HL-60/S4 treated with phorbol 12-myristate 13-acetate at 8.2 ng/mL for 4 days and 3 days (cell line): Measurements from ENCODE around the gene TEX264.
"Not testable (repeated sequence)": the region's sequence is repeated elsewhere in the genome, so short reads cannot be mapped to it uniquely, and the experiment has no call there.

ENCODE experiments used
- in situ Hi-C: fragments of 300-500 bp; cut with MboI; formaldehyde crosslinking; loops from 2 replicates; pipeline ENCODE4 v1.15.0; 2022; ENCODE audit warnings: low sequenced_read_pairs

The TEX264 gene

DNA sequence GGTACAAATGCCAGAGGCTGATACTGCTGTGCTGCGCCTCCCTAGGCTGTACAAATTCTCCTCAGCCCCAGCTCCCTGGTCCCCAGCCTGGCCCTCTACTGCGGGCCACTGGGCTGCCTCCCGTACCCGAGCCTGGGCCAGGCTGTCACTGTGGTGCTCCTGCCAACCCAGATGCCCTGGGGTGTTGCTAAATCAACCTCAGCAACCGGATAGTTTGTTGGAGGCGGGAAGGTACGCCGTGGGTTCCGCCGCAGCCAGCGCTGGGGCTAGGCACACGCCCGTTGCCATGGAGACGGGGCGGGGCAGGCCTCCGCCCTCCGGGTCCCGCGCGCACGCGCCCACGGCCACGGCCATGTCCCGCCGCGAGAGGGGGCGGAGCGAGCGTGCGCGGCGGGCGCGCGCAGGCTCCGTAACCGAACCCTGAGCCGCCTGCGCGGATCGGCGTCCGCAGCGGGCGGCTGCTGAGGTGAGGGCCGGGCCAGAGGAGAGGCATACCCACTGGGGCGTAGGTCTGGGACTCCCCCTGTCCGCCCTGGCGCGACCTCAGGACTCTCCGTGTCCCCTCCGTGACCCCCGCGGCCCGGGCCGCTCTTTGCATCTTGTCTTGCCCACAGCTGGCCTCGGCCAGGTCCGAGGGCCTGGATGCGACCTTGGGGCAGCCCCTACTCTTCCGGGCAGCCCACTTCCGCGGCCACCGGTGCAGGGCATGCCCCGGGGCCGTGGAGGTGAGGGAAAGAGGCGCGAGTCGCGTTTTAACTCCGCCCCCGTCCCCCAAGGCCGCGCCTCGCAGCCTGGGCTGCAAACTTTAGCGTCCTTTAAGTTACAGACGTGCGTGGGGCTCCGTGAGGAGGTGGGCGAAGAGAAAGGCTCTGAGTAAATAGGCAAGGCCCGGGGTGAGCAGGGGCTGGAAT is at the start of gene TEX264:
TEX264 (plus strand) TSS at position 430 of the 911 bp plus-strand sequence. CDS start 3,053 bp downstream, outside the sequence.
- in situ Hi-C loops: no loop called here

DNA sequence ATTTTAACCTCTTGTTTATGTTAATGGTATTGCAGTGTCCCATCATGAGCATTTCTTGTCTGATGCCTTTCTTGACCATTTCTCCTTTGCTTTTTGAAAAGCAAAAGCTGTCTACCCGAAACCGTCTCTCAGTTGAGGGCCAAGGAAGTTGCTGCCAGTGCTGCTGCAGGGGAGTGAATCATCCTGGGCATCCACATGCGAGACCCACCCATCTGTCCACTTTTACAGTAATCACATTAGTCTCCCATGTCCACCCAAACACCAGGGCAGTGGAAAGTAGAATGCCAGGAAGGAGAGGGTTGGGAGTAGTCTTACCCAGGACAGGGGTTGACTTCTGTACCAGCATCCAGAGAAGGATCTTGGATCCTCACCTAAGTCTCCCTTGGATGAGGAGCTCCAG is 48.6 kb upstream of the TEX264 start:
- in situ Hi-C loops: no loop called here

DNA sequence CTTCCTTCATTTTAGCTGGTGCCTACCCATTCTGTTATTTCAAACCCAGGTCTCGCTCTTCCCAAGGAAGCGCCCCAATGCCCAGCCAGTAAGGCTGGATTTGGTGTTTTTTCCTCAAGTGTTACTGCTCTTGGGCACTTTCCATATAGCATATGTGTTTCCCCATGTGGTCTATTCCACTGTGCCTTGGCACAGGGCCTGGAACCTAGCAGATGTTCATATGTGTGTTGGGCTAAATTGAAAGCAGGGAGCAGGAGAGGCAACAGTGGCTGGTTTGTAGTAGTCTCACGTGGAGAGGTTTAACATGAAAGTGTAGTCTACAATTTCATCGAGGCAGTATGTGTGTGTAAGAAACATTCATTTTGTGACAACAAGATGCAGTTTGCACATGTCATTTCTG is 48.2 kb upstream of the TEX264 start:
- in situ Hi-C loops: no loop called here

DNA sequence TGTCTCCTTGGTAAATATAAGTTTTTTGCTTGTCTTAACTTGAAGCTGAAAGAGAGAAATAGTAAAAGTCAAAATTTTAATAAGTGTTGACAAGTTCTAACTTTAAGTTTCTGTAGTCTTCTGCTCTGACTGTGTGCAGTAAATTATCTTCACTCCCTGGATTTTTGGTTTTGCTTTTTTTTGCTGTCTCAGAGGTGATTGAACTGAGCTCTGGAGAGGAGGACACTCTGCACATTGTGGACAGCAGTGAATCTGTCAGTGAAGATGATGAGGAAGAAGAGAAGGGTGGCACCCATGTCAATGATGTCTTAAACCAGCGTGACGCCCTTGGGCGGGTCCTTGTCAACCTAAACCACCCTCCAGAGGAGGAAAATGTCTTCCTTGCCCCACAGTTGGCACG is 40.5 kb upstream of the TEX264 start:
- in situ Hi-C loops: no loop called here

DNA sequence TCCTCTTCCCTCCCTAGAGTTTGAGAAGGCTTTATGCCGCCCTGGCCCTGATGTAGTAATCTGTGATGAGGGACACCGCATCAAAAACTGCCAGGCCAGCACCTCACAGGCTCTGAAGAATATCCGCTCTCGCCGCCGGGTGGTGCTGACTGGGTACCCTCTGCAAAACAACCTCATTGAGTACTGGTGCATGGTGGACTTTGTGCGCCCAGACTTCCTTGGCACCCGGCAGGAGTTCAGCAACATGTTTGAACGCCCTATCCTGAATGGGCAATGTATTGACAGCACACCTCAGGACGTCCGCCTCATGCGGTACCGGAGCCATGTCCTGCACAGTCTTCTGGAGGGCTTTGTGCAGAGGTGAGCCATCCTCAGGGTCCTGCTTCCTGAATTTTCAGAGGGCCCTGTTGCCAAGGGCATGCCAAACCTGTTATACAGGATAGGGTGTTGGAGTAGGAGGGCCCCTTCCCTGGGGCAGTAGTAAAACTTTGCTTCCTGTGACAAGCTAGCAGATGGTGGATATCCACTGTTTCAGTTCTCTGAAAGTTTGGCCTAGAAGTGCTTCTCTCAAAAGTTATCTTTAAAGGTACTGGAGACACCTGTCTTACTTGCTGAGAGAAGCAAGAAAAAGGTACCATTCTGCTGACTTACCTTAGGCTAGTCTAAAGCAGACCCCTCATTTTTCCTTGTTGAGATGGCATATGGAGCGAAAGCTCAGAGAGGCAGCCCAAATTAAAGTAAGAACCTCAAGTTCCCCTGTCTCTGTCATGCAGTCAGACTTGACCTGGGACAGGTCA is 33.7 kb upstream of the TEX264 start:
- in situ Hi-C loops: no loop called here

GRCh38 chr3:51637941-51638471 is 33.0 kb upstream of the TEX264 start:
- in situ Hi-C loops: no loop called here

DNA sequence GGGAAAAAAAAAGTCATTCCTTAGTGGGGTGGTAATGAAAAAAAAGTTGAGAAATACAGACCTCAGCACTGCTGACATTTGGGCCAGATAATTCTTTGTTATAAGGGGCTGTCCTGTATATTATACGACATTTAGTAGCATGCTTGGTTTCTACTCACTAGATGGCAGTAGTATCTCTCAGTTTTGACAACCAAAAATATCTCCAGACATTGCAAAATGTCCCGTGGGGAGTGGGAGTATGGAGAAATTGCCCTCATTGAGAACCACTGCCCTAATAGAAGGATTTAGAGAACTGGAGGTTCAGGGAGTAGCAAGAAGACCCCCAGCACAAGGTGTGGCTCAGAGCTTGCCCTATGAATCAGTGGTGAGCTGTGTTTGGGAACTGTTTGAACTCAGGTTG is 28.6 kb upstream of the TEX264 start:
- in situ Hi-C loops: no loop called here

GRCh38 chr3:51646091-51646490 is 25.0 kb upstream of the TEX264 start:
- in situ Hi-C loops: no loop called here

DNA sequence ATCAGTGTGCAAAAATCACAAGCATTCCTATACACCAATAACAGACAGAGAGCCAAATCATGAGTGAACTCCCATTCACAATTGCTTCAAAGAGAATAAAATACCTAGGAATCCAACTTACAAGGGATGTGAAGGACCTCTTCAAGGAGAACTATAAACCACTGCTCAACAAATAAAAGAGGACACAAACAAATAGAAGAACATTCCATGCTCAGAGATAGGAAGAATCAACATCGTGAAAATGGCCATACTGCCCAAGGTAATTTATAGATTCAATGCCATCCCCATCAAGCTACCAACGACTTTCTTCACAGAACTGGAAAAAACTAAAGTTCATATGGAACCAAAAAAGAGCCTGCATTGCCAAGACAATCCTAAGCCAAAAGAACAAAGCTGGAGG is 18.9 kb upstream of the TEX264 start:
- in situ Hi-C loops: not testable (repeated sequence)

DNA sequence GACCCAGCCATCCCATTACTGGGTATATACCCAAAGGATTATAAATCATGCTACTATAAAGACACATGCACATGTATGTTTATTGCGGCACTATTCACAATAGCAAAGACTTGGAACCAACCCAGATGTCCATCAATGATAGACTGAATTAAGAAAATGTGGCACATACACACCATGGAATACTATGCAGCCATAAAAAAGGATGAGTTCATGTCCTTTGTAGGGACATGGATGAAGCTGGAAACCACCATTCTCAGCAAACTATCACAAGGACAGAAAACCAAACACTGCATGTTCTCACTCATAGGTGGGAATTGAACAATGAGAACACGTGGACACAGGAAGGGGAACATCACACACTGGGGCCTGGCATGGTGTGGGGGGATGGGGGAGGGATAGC is 17.6 kb upstream of the TEX264 start:
- in situ Hi-C loops: not testable (repeated sequence)

DNA sequence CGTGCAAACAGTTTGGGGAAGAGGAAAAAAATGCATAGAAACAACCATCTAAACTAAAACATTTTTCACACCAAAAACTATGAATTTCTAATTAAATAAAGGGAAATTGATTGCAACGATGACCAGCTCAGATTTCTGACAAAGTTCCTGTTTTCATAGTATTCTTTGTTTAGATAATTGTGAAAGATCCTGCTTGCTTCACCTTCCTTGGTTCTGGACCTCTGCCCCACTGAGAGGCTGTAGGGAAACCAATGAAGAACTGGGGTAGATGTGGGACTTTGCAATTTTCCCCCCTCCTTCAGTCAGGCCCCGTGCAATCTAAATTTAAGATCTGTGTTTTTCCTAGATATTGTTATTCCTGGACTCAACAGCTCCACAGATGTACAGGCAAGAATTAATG is 13.8 kb upstream of the TEX264 start:
- in situ Hi-C loops: no loop called here

GRCh38 chr3:51659942-51660341 is 11.1 kb upstream of the TEX264 start:
- in situ Hi-C loops: no loop called here

DNA sequence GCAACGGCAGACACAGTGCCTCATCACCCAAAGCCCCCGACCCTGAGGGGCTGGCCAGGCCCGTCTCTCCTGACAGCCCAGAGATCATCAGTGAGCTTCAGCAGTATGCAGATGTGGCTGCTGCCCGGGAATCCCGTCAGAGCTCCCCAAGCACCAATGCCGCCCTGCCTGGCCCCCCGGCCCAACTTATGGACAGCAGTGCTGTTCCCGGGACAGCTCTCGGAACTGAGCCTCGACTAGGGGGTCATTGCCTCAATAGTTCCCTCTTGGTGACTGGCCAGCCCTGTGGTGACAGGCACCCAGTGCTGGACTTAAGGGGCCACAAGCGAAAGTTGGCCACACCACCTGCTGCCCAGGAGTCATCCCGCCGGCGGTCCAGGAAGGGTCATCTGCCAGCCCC is 8.6 kb upstream of the TEX264 start:
- in situ Hi-C loops: no loop called here

DNA sequence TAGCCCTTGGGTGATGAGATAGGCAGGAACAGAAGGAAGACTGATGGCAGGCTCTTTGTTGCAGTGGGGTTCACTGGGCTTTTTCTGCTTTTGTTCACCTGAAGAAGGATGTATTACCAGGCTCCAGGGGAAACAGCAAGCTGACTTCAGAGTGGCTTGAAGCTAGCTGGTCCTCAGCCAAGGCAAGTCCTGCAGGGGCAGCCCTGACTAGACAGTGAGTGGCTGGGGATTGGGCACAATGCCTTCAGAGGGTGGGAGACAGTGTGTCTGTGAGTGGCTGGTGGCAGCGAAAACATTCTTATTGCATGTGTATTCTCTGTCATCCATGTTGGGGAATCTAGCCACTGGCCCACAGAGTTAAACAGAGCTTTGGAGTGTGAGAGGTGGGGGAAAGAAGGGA is 2.3 kb upstream of the TEX264 start:
- in situ Hi-C loops: no loop called here

DNA sequence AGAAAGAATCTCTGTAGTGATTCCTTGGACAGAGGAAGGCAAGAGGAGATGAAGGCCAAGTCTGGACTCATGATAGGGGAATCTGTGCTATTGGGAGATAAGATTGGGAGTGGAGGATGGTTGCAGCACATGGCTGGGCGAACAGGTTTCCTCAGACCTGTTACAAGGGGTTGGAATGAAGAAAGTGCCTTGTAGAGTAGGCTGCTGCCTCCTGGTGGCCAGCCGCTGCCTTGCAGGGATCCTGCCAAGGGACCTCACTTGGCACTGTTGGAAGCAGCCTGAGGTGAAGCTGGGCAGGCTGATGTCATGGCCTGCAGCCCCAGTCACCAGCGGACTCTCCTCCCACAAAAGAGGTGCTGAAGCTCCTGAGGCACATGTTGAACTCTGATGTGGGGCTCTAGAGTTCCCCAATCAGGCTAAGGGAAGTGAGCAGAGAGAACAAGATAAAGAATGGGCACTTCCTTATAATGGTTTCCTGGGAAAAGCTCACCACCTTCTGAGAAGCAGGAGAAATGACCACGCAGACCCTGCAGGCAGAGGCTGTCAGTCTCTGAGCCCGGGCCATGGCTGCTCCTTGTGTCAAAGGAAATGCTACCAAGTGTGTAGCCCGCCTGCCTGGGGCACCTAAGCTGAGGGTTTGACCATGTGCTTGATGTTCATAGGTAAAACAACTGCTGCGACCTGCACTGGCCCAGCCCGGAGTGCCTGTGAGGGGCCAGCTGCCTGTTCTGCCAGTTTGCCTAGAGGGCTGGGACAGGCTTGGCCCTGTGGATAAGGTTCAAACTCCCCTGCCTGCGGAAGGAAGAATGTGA is 1.6 kb upstream of the TEX264 start:
- in situ Hi-C loops: no loop called here

GRCh38 chr3:51670053-51670822 is 814 bp upstream of the TEX264 start:
- in situ Hi-C loops: no loop called here

GRCh38 chr3:51671734-51672475 is 853 bp downstream of the TEX264 start:
- in situ Hi-C loops: no loop called here

DNA sequence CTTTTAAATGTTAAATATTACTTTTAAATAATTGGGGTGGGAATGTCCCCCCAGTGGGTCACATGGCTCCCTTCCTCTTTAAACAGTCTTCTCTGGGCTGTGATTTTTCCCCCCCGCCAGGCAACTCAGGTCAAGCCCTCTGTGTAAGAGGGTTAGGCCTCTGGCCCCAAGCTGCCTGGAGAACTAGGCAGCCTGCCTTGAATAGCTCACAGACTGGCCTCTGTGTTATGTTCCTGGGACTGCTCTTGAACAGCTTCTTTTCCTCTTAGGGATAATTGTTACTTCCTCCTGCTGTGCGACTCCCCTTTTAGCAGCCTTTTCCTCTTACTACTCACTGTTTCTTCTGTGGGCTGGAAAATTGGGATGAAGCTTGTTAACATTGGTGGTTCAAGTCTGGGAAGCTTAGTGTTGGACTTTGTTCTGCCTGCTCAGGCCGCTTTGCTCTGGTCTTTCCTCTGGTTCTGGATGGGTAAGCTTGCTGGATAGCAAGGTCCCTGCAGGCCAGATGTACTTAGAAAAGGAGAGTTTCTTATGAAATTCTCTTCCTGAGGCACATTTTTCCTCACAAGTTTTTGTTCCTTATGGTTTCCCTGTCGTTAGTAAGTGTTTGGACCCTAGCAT is 2.2 kb downstream of the TEX264 start:
- in situ Hi-C loops: no loop called here
